Coronary artery (tissue), 2 donors: Measurements from ENCODE around the gene ANGPTL4.
A peak's percentile ranks its signal among the peaks of the same experiment; 100 is the strongest.
"Not testable (repeated sequence)": the region's sequence is repeated elsewhere in the genome, so short reads cannot be mapped to it uniquely, and the experiment has no call there.

Experiments
- DNase-seq: peaks from one replicate; pipeline ENCODE4 v3.0.0-alpha.2; 2017; ENCODE audit warnings: low spot score
- H3K27ac ChIP-seq, 2 donors: fragments of 200-600 bp; sonication (generic); one replicate each; pipeline ENCODE4 v1.5.1; 2016 to 2019
- H3K4me3 ChIP-seq: fragments of 200-600 bp; sonication (generic); 2 replicates; pipeline ENCODE4 v1.5.1; 2016; ENCODE audit warnings: mild to moderate bottlenecking, moderate library complexity
- CTCF ChIP-seq: fragments of 200-600 bp; sonication (generic); IDR thresholded peaks from one replicate; pipeline ENCODE4 v1.5.1; 2019; ENCODE audit warnings: antibody characterized with exemption

The ANGPTL4 gene, protein sequence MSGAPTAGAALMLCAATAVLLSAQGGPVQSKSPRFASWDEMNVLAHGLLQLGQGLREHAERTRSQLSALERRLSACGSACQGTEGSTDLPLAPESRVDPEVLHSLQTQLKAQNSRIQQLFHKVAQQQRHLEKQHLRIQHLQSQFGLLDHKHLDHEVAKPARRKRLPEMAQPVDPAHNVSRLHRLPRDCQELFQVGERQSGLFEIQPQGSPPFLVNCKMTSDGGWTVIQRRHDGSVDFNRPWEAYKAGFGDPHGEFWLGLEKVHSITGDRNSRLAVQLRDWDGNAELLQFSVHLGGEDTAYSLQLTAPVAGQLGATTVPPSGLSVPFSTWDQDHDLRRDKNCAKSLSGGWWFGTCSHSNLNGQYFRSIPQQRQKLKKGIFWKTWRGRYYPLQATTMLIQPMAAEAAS

DNA sequence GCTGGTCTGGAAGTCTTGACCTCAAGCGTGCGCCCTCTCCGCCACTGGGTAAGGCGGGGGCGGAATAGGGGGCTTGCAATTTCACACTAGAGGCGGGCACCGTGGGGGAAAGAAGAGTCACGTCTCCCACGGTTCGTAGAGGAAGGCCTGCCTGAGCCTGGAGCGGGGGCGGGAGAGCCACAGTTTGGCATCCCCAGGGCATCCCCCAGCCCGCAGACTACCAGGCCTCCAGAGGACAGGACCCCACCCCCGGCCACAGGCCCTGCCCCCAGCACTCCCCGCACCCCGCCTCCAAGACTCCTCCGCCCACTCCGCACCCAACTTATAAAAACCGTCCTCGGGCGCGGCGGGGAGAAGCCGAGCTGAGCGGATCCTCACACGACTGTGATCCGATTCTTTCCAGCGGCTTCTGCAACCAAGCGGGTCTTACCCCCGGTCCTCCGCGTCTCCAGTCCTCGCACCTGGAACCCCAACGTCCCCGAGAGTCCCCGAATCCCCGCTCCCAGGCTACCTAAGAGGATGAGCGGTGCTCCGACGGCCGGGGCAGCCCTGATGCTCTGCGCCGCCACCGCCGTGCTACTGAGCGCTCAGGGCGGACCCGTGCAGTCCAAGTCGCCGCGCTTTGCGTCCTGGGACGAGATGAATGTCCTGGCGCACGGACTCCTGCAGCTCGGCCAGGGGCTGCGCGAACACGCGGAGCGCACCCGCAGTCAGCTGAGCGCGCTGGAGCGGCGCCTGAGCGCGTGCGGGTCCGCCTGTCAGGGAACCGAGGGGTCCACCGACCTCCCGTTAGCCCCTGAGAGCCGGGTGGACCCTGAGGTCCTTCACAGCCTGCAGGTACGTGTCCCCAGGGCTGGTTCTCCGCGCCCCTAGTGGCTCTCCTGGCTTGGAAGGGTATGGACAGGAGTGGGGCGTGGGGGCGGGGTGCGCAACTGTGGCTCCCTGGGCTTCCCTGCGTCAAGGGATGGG, at the start of gene ANGPTL4:
TSS of gene ANGPTL4 (plus strand) at position 353 of the 969 bp plus-strand sequence. CDS start at position 520, 167 bp downstream.
- H3K4me3 ChIP-seq = peak within 1 kb of the TSS; percentile 83
- DNase-seq = no peak
- TF ChIP-seq CTCF = no peak
- peak within 1 kb of the TSS; percentile 64 to 96 for H3K27ac ChIP-seq

DNA sequence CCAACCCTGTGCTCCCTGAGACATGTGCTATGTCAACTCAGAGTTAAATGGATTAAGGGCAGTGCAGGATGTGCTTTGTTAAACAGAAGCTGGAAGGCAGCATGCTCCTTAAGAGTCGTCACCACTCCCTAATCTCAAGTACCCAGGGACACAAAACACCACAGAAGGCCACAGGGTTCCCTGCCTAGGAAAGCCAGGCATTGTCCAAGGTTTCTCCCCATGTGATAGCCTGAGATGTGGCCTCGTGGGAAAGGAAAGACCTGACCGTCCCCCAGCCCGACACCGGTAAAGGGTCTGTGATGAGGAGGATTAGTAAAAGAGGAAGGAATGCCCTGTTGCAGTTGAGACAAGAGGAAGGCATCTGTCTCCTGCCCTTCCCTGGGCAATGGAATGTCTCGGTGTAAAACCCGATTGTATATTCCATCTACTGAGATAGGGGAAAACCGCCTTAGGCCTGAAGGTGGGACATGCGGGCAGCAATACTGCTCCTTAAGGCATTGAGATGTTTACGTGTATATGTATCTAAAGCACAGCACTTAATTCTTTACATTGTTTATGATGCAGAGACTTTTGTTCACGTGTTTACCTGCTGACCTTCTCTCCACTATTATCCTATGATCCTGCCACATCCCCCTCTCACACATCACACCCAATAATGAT, 48.8 kb upstream of the ANGPTL4 start:
- not testable (repeated sequence) for DNase-seq, H3K4me3 ChIP-seq, H3K27ac ChIP-seq

- Histone ChIP-seq H3K4me3 (no peak overlapping the region), H3K27ac (no peak overlapping the region)
- no peak for TF ChIP-seq CTCF
- no peak for DNase-seq
These were observed 47.4 kb upstream of the ANGPTL4 start for GRCh38 chr19:8316351-8317125.

- DNase-seq, H3K4me3 ChIP-seq, H3K27ac ChIP-seq: not testable (repeated sequence)
These were observed 45.1 kb upstream of the ANGPTL4 start for GRCh38 chr19:8318835-8319234.

GRCh38 chr19:8319807-8320520, 44.0 kb upstream of the ANGPTL4 start:
- no peak for DNase-seq
- Histone ChIP-seq H3K4me3 (peak overlapping the region; percentile 90), H3K27ac (peak overlapping the region in 1 of 2 donors; percentile 96)
- TF ChIP-seq CTCF = no peak

DNA sequence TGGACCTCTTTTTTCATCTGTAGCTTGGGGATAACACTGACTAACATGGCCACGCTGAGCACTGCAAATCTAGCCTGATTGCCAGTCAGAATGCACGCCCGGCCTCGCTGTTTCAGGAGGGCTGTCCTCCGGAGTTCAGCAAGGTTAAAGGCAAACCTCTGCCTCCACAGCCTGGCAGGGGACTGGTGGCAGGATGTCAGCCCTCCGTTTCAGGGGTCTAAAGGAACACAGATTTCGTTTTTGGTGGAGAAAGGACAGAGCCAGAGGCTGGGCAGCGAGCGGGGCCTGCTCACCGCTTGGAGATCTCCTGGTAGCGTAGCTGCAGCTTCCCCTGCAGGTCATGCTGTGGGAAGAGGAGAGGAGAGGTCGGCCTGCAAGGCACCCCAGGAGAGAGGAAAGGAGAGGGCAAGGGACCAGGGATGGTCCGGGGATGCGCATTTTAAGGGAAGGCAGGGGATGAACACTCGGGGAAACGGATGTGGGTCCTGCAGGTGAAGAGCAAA, 43.3 kb upstream of the ANGPTL4 start:
- peak overlapping the region; percentile 94 to 96 for H3K27ac ChIP-seq
- H3K4me3 ChIP-seq = peak overlapping the region; percentile 90
- no peak for TF ChIP-seq CTCF
- no peak for DNase-seq
